Myocyte (in vitro differentiated cells): Measurements from ENCODE around the gene PRR18. TPM values are rescaled to one million over a fixed set of nuclear protein-coding genes. Genes with fewer than 3 reads are reported as not detected.

Source experiments
- DNase-seq: peaks from one replicate; pipeline ENCODE4 v3.0.0-alpha.2; 2012; ENCODE audit warnings: low read depth
- total RNA-seq: library from RNA; depleted of rRNA; stranded (reverse); fragments of >200 nt; gene quantifications from 2 replicates; pipeline ENCODE4 v1.2.3, GENCODE V29; 2014

The PRR18 gene
- total RNA-seq, 1 donor from 2014 or later: 0.21 TPM

DNA sequence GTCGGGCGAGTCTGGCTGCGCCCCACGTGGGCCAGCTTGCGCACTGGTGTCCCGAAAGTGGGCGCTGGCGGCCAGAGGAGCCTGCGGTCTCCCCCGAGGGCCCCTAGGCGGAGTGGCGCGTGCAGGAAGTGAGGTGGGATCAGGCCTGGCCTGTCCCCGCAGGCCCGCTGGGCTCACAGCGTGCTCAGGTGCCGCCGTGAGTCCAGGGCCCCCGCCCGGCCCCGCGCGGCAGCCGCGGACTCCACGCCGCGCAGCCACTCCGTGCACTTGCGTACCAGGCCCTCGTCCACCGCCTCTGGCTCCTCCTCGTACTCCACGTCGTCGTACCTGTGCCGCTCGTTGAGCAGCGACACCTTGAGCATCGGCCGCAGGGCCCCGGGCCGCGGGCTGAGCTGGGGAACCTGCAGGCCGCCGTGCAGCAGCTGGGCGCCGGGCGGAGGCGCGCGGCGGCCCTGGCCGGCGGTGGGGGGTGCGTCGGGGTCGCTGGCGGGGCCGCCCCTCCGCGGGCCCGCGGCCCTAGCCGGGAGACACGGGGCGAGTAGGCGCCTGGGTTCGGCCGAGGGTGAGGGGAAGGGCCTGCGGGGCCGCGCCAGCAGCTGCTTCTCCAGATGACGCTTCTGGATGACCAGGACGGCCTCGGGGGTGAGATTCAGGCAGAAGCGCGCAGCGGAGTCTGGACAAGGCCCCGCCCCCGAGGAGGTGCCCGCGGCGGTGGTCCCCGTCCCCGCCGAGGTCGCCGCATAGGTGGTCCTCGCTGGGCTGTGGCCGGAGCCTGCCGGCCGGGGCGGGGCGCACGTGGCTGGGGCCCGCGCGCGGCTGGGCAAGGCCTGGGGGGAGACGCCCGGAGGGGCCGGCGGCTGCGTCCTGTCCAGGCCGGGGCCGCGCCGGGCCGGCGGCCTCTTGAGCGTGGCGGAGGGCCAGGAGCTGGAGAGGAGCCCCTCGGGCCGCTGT, 835 bp downstream of the PRR18 start:
- no peak for DNase-seq

DNA sequence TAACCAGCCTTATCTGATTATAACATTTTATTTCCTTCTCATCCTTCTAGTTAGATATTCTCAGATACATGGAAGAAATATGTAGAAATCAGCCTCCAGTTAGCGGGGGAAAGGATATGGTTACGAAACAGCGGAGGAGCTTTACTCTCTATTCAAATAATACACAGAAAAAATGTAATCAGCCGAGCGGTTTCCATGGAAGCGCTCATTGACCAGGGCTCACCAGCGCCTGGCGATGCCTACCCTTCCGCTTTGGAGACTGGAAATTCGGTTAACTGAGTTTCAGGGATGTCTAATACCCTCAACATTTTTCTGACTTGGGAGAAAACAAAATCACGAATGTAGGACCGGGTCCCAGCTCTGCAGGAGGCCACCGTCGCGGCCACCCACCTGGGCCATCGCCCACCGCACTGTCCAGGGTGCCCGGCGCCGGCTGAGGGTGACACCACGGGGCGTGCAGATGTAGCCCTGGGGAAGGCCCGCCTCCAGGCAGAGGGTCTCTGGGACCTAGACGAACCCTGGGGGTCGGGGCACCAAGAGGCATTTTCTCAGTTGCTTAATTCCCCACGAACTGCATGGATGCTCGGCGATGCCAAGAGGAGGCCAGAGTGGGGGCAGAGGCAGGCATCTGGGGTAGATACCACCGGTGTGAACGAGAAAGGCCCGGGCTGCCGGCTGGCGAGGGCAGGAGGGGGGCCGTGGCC, 1.7 kb downstream of the PRR18 start:
- DNase-seq: no peak

DNA sequence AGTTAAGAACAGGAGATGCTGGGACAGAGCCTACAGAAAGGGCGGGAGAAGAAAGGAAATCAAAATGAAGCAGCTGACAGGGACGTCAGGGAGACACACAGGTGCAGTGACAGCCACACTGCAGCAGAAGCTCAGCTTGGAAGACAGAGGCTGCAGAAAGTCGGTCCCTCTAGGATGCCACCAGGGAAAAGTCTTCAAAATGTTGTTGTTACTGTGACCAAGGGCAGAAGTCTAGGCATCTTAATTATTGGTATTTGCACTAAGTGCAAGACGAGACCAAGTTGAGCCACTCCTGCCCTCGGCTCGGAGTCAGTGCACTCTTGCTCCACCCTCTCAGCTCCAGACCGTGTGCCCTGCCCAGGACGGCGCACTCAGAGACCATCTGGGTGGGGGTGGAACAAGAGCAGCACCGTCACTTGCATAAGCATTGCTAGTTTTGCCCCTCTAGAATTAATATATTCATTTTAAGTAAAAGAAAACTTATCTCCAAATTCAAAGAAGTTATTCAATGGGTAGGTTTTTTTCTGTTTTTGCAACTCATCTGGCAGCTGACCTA, 2.6 kb downstream of the PRR18 start:
- DNase-seq: no peak

DNA sequence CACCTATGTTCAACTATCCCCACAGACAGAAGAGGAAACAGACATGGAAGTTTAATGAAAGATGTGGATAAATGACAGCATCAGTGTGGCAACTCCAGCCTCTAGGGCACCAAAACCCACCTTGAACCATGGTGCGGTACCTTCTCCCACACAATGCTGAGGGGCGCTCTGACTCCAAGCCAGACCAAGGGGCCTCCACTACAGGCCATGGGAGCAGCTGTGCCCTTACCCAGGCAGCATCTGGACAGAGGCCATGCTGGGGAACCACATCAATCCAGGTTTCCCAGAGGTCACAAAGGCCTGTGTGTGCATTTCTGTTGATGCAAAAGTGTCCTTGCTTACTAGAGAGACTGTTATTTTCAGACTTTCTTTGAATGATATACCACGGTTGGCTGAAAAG, 4.1 kb downstream of the PRR18 start:
- DNase-seq: no peak

DNA sequence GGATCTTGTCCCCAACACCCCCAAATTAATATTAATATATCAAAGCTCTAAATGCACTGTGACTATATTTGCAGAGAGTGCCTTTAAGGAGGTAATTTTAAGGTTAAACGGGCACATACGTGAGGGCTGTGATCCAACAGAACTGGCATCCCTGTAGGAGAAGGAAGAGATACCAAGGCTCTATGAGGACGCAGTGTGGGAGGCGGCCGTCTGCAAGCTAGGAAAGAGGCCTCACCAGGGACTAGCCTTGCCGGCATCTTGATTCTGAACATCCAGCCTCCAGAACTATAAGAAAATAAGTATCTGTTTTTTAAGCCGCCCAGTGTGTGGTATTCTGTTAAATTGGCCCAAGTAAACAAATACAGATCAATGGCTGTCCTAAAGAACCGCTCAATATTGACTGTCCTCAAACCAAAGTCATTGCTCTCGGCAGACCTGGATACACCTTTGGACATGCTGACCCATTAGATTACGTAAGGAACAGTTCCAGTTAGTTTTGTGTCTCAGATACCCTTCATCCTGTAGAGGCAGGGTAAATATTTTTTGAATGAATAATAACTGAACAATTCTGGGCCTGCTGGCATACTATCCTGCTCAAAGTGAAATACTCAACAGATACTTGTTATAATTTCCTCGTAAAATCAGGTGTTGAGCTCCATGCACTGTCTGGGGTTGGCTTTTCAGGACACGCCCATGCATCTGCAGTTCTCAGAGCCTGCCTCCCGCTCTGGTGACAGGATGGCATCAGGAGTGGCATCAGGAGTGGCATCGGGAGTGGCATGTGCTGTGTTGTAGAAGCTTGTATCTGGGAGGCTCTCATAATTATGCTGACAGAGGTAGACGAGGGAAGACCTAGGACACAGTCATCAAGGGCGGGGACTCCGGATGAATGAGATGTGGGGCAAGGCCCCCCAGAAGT, 6.3 kb downstream of the PRR18 start:
- no peak for DNase-seq

DNA sequence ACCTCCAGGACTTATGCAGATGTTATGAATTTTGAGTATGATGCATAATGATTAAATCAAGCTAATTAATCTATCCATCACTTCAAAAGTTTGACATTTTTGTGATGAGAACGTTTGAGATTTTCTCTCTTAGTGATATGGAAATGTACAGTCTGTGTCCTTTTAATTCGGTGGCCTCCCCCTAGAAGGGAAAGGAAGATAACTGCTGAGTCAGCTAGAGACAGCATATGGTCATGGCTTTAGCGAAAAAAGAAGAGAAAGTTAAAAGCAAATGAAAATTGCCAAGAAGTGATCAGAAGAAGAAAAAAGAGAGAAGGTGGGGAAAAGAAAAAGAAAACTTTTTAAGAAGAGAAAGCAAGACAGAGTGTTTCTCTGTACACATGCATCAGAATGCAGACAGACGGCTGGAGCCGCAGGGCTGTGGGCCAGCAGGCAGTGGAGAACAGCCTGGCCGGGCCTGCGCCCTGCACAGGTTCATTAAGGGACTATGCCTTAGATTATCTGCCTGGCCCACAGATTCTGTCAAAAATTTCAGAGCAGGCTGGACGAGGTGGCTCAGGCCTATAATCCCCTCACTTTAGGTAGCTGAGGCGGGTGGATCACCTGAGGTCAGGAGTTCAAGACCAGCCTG, 7.7 kb downstream of the PRR18 start:
- no peak for DNase-seq

DNA sequence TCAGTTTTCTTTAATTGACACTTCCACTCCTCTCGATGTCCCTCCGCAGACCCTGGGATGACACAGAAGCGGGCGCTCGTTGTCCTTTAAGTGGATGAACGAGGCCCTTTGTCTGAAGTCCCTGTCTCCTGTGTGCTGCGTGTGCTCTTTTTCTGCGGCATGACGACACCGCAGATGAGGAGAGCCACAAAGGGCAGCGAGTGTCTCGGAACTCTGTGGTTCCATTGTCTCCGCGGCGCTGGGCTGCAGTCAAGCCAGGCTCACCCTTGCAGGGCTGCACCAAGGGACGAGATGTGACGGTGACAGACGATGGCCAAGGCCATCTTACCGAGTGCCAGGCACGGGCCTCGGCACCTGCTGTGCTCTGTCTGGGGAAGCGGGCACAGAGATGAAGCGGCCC, 10.6 kb downstream of the PRR18 start:
- DNase-seq: no peak

DNA sequence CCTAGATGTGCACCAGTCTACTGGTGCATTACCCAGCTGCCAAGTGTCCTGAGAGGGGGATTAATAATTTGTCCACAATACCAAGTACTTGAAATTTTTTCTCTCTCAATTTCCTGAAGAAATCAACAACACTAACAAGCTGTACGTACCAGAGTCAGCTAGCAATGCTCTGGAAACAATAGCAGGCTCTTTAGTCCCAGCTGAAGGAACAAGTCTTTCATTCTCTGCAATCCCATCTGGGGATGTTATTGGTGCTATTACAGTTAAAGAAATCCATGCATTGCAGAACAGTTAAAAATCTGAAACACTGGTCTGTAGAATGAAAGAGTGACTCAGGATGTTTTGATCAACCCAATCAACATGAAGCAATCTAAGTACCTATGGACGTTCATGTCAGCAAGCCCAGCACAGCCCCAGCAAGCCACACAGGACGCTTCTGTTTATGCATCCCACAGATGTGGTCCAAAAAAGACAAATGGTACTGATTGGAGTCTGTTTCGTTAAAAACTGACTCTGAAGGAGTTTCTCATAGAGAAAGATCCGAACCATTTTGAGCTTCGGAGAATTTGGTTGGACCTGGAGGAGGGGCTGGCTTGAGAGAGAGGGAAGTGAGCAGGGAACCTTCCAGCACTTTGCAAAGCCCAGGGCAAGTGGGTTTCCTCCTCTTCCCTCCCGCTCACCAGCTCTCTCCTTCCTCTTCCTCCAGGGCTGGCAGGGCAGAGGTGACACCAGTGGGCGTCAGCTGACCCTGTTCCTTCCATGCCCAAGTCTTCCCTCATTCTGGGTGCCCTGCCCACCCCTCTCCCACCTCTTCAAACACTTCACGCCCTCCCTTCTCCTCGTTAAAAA, 11.9 kb downstream of the PRR18 start:
- DNase-seq: no peak

DNA sequence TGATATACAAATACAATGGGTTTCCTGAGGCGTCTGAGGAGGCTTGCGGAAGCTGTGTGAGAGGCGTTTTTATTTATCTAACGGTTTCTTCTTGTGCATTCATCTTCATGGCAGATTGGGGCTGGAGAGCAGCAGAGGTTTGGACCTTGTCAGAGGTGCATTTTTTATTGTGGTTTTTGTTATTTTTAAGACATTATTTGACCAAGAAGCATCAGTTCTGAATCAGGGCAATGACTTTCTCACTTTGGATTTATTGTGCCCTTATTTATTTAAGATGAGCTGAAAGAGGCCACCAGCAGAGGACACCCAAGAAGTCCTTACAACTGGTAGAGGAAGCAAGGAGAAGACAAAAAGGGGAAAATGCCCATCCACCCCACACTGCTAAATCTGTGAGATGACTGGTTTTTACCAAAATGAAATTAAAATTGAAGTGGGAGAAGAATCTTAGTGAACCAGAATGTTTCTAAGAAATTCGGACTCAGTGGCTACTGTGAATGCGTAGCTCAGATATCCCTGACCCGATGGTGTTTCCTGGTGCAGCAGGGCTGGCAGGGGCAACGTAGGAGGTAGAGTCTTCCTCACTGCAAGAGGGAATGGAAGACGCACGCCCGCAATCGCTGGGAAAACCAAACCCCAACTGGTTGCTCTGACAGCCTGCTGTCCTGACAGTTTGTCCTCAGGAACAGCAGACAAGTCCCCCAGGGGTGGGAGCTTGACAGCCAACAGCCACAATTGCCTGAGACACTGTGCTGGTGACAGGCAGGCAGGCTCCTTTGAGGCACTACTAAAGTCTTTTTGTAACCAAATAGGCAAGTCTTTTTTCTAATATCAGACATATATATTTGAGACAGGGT, 14.2 kb downstream of the PRR18 start:
- no peak for DNase-seq

DNA sequence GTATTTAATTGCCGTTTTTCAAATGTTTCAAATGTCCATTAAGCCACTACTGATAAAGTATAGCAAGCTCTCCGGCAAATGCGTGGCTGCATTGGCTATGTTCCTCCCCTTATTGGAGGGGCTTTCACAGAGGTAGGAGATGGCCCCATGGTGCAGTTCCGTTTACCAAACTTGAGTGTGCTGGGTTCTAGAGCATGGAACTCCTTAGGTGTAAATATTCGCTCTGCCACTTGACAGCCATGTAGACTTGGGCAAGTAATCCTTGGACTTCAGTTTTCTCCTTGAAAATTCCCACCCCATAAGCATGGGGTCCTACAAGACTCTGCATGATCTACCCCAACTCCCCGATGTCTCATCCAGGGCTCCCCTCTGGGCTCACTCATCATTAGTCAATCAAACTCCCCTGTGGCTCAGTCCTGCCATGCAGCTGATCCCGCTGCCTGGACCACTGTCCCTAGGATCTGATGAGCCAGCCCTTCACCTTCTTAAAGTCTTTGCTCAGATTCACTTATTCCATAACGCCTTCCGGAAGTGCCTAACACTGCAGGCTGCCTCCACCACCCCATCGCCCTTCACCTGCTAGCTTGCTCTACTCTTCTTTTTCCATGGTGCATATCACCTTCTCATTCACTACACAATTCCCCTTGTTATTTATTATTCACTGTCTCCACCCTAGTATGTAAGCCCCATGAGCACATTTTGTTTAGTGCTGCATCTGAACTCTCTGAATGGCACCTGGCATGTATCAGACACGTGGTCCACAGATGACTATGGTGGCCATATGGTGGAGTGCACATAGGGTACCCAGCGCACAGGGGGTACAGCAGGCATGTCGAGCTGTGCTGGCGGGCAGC, 18.8 kb downstream of the PRR18 start:
- DNase-seq: peak; percentile 22

DNA sequence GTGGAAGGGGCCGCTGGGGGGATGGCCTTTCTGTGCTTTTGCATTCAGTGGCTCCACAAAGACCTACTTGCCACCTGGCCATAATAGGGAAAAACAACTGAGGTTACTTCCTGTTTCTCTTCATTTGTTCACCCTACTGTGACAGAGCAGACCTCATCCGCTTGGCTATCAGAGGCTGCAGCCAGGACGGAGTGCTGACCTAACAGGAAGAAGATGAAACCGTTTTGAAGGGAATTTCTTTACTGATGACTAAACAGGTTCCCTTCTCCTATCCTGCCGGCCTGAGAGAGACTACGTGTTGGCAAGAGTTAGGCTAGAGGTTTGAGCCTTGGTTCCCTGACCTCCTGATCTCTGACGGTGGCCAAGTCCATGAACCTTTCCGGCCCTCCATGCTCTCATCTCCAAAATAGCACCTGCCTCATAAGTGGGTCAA, 21.3 kb downstream of the PRR18 start:
- DNase-seq: peak; percentile 18

DNA sequence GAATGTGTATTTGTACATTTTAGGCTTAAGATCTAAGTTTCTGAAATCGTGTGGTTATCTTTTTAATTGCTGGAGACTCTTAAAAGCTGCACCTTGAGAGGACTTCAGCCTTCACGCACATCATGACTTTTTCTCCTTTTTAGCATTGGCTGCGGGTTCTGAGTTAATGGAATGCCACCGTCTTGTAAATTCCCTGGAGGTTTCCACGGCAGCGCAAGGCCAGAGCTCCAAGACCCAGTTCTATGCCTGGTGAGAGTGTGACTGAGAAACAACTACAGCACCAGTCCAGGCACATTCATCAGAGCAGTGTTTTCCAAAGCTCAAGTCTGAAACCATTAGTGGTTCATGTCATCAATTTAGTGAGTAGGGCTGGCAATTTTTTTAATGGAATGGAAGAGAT, 23.0 kb downstream of the PRR18 start:
- no peak for DNase-seq

DNA sequence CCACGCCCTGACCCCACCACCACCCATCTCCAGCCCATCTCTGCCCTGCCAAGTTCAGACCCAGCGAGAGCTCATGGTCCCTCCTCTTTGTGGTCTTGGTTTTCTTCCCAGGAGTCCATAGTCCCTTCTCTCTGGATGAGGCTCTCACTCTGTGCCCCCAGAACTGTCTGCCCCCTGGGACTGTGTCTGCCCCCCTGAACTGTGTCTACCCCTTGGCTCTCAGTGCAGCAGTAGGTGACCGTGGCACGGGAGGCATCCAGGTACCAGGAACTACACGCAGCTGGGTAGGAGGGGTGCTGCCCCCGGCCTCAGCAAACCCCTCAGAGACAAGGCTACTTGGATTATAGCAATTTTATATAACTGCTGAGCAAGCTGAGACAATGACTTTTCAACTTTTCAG, 23.6 kb downstream of the PRR18 start:
- DNase-seq: no peak

DNA sequence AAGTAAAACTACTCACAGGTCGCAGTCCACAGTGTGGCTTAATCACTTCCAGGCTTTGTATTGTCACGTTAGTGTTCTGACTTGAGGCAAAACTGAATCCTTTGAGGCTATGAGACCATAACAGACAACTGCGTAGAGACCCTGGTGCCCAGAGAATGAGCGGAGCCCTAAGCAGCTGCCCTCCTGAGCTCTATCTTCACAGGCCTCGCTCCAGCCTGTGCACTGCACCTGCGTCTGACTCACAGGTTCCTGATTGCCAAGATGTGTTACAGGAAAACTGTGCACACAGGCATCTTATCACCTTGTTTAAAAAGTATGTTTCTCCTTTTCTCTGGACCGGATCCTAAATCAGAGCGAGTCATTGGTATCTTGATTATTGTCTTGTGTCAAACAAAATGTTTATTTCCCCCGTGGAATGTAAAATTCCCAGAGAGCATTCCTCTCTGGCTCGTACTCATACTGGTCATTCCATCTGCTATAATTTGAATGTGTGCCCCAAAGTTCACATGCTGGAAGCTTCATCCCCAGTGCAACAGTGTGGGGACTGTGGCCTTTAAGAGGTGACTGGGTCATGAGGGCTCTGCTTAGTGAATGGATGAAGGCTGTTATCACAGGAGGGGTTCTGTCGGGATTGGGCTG, 25.7 kb downstream of the PRR18 start:
- DNase-seq: no peak

DNA sequence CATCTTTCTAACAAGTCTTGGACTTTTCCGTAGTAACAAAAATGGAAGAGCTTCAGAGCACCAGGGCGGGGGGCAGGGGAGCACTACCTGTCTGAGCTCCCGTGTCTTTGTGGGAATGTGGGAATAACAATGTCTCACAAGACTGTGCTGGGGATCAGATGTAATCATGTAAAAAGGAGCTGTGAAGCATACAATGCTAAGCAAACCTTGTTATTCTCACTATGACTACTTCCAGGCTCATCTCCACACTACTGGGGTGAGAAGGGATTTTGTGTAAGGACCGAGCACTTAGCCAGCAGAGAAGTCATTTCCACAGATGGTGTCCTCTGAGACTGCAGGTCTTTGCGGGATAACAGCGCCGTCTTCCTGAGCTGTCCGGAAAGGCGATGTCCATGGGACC, 27.1 kb downstream of the PRR18 start:
- DNase-seq: no peak

DNA sequence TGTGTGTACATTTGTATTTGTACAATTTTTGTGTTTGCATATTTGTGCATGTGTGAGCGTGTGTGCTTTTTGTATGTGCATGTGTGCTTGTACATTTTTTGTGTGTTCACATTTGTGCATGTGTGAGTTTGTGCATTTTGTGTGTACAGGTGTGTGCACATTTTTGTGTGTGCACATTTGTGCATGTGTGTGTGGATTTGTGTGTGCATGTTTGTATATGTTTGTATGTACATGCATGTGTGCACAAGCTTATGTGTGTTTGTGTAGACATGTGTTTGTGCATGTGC, 28.9 kb downstream of the PRR18 start:
- DNase-seq: no peak

DNA sequence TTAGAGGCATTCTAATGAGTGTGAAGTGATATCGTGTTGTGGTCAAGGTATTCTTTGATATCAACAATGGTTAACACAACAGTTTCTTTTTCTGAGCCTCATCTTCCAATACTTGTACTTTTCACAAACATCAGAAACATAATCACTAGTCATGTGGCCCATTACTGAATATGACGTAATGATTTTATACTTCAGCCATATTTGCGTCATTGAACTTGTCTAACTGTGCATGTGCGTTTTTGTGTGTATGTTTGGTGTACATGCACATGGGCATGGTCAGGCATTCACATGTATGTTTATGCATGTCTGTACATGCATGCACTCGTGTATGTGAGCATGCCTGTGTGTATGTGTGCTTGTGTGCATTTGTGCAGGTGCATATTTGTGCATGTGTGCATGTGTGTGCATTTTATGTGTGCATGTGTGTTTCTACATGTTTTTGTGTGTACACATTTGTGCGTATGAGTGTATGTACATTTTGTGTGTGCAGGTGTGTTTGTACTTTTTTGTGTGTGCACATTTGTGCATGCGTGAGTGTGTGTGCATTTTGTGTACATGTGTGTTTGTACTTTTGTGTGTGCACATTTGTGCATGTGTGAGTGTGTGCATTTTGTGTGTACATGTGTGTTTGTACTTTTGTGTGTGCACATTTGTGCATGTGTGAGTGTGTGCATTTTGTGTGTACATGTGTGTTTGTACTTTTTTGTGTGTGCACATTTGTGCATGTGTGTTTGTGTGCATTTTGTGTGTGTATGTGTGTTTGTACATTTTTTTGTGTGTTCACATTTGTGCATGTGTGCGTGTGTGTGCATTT, 29.4 kb downstream of the PRR18 start:
- no peak for DNase-seq
